Left kidney (tissue), 2 donors: ENCODE measurements around the gene NEMP2. TPM values are rescaled to one million over a fixed set of nuclear protein-coding genes. Genes with fewer than 3 reads are reported as not detected.
"Not testable (repeated sequence)": the region's sequence is repeated elsewhere in the genome, so short reads cannot be mapped to it uniquely, and the experiment has no call there.

Experiments
- DNase-seq: peaks from one replicate; pipeline ENCODE4 v3.0.0-alpha.2; 2013
- polyA plus RNA-seq: library from polyadenylated mRNA; unstranded; fragments of 120-200 nt; gene quantifications from one replicate; pipeline ENCODE4 v1.2.1, GENCODE V29; 2013; ENCODE audit not compliant: insufficient read length

The NEMP2 gene
- polyA plus RNA-seq, 1 donor = 14.5 TPM

DNA sequence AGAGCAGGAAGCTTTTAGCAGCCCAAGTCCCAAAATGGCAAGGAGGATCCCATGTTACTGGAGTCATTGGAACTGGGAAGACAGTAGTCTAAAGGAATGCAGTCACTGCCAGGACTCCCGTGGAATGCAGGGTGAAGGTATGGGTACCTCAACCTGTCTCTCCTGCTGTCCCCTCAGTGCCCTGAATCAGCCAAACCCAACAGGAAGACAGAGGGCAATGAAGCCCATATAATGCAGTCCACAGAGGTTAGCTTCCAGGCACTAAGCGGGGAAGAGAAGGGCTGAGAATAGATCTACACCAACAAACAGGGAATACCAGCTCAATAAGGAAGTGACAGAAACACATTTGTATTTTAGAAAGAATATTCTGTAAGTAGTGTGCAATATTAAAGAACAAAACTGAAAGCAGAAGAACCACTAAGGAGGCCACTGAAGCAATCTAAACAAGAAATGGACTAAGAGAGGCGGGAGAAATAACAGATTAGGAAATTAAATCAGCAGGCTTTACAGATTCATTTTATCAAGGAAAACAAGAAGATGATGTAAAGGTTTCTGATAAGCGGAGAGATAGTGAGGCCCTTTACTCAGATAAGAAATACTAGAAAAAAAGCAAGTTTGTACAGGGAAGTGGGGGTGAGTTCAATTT is 8.3 kb downstream of the NEMP2 start:
- no peak for DNase-seq

- no peak for DNase-seq
These were observed 9.6 kb downstream of the NEMP2 start for GRCh38 chr2:190524928-190525327.

- DNase-seq = no peak
These were observed 14.4 kb downstream of the NEMP2 start for GRCh38 chr2:190519975-190520767.

DNA sequence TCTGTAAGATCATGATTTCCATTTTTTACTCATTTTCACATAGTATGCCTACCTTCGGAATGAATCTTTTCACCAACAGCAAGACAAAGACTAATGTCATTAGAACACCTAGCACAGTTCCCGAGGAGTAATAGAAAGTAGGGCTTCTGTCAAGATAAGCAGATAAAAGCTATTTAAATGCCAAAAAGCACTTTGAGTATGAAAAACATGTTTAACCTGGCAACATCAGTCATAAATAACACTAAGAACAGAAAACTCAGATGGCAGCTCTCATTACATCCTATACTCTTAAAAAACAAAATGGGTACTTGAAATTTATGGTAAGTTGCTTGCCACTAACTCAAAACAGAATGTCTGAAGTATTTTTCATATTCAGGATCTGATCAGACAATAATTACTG is 17.1 kb downstream of the NEMP2 start:
- no peak for DNase-seq

DNA sequence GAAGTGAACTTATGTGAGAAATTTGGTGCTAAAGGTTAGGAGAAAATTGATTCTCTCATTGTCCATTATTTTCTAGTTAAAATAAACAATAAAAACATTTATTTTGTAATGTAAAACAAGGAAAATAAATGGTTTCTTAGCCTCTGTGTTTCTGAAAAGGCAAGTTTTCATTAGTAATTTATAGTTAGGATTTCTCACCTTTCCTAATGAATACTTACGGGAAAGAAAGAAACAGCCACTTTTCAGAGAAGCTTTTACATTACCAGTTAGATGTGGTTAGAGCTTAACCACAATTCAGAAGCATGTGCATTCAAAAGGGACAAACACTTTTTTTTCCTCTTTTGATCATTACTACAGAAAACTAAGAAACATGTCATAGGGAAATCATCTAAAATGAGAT is 18.8 kb downstream of the NEMP2 start:
- no peak for DNase-seq

GRCh38 chr2:190514676-190515075 is 19.8 kb downstream of the NEMP2 start:
- DNase-seq = no peak

DNA sequence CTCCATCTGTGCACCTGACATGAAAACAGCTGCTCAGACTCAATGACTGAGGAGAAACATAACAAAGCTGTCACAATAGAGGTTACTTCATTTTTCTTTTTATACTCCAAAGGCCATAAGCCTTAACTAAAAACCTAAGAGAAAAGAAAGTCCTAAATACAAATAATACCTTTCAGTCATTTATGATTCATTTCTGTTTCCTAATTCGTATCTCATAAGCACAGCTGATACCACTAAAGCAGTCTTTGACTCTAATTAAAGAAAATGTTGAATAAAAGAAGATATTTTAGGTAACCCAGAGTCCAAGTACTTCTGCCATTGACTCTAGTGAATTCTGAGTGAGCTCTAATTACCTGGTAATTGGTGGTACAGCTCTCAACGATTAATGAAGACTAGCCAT is 20.6 kb downstream of the NEMP2 start:
- DNase-seq = no peak

DNA sequence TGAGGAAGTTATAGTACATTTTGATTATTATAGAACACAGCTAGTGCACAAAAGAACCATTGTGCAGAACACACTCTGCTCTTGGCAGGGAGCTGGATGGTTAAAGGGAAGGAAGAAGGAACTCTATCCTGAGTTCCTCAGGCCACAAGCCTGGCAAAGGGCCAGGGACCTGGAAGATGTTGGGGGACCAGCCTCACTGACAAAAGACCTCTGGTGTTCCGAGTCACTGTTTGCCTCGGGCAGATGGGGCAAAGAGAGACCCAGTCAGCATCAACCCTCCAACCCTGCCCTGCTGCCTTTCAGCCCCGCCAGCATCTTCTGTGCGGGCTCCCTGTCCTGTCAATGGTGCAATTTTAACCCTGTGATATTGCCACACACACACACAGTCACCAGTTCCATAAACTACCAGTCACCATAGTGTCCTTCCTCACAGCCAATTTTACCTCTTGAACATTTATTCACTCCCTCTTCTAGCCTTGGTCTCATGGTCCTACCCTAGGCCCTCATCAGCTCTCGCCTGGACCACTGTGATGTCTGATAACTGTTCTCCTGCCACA is 21.9 kb downstream of the NEMP2 start:
- no peak for DNase-seq

DNA sequence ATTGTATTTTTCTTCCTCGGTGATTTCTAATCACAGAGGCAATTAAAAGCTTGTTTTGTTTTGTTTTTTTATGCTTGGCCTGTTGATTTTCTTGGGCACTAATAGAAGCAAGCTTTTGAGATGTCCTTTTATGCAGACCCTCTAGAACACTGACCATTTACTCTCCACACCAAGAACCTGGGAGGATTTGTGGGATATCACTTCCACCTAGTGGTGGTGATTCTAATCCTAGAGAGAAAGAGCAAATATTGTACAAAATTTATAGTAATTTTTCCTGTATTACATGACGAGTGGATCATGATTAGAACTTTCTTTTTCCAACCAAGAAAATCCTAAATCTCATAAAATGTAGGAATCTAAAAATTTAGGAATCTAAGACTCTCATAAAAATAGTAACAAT is 23.4 kb downstream of the NEMP2 start:
- peak; percentile 28 for DNase-seq

GRCh38 chr2:190509895-190510294 is 24.6 kb downstream of the NEMP2 start:
- DNase-seq = not testable (repeated sequence)

- no peak for DNase-seq
These were observed 27.4 kb downstream of the NEMP2 start for GRCh38 chr2:190507135-190507534.

DNA sequence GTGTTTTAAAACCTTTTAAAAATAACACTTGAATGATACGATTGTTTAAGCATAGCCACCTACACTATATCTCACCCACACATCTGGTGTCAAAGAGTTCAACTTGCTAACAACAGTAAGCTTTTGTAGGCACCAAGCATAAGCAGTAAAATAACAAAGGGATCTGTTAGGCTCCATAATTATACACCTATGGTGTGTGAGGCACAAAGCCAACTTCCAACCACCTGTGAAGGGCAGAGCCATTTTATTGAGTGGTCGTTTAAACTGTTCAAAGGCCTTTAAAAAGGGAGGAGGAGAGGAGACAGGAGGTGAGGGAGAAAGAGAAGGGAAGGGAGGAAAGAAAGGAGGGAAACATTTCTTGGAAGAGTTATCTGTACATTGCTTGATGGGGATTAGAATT is 27.9 kb downstream of the NEMP2 start:
- DNase-seq = no peak

- no peak for DNase-seq
These were observed 28.8 kb downstream of the NEMP2 start for GRCh38 chr2:190505696-190506095.

DNA sequence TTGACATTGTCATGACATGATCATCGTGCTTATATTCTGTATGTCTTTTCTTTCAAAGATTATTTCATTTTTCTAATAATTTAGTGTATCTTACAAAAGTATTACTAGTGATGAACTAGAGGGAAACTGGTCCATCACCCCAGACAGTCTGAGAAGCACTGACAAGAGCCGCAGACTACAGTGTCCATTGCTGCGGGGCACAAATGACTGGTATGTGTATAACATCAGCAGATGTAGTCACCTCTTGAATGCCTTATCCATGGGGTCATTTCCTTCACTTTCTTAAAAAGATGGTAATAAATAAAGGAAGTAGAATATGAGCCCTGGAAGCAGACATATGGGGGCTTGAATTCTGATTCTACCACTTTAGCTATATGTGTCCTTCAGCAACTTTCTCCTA is 29.6 kb downstream of the NEMP2 start:
- DNase-seq = no peak

DNA sequence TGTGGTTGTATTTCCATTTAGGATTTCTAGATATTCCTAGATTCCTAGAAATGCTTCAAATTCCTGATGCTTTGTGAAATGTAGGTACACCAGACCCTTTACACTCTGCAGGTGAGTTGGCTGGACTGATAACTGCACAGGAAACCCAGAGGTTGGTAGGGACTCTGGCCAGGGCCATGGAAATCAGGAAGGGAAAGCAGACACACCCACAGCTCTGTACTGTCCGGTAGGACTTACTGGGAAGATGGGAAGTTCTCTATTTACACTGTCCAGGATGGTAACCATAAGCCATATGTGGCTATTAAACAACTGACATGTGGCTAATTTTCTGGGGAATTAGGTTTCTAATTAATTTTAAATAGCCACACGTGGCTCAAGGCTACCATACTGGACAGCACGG is 31.4 kb downstream of the NEMP2 start:
- DNase-seq = no peak

DNA sequence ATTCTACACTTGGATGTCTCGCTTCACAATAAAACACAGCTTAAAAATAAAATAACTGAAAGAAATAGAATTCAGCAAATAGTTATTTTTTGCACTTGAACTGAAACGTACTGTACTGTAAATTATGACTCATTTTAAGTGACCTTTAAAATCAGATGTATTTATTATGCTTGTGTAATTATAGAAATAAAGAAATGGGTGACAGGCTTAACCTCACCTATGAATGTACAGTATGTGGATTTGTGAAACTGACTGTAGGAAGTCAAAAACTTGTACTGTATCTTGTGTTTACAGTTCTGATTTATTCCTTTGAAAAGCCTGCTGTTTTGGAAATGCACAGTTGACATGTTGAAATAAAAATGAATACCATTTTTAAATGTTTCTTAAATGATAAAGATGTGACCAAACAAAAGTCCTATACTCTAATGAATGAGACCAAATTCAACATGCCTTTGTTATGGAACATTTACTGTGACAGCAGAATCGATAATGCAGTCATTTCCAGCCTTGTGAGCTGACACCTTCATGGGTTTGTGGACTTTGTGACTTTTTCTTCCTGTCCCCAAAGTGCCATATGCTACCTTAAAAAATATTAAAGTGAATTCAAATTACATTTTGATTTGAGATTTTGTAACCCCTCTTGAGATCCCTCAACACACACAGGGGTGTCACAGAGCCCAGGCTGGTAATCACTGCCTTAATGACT is 32.7 kb downstream of the NEMP2 start:
- no peak for DNase-seq

DNA sequence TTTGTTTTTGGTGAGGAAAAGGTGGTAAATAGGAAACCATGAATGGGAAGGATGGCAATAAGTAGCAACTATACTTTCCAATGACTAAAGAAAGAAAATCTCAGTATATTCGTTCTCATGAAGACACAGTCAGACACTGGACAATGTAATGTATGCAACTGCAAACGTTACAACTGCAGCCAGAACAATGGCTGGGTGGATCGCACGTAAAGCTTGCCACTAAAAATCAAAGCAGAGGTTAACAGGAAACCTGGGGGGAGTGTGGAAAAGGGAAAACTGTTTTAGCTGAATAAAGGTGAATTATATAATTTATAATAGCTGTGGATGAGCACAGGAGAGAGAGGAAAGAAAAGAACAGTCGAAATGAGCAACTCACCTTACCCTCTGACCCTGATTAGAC is 33.3 kb downstream of the NEMP2 start:
- no peak for DNase-seq

DNA sequence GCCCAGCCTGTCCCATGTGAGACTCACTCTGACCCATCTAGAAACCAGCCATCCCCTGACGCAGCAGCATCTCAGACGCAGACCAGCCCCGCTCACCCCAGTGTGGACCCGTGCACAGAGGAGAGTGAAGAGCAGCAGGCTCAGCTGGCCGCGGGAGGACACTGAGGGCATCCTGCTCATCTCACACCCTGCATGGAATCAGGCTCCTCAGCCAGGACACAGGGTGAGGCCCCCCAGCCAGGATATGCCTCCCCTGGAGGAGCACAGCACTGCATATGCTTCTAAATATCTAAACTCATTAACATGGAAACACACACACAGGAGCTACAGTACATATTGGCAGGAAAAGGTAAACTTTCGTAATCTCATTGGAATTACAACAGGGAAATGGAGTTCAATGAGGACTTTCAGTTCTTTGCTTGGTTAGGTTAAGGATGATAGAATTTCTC is 34.4 kb downstream of the NEMP2 start:
- DNase-seq = no peak

- DNase-seq = no peak
These were observed 35.2 kb downstream of the NEMP2 start for GRCh38 chr2:190499273-190499672.

DNA sequence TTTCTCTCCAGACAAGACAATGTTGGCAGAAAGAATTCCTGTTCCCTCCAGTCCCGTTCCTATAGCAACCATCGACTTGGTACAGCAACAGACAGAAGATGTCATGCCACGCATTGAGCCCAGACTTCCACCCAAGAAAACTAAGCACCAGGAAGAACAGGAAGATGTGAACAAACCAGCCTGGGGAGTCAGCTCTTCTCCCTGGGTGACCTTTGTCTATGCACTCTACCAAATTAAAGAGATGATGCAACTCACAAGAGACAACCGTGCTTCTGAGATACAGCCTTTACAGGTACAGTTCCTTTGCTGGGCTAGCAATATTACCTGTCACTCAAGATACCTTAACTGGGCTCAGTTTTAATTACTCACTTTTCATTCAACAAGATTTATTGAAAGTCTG is 37.1 kb downstream of the NEMP2 start:
- no peak for DNase-seq

DNA sequence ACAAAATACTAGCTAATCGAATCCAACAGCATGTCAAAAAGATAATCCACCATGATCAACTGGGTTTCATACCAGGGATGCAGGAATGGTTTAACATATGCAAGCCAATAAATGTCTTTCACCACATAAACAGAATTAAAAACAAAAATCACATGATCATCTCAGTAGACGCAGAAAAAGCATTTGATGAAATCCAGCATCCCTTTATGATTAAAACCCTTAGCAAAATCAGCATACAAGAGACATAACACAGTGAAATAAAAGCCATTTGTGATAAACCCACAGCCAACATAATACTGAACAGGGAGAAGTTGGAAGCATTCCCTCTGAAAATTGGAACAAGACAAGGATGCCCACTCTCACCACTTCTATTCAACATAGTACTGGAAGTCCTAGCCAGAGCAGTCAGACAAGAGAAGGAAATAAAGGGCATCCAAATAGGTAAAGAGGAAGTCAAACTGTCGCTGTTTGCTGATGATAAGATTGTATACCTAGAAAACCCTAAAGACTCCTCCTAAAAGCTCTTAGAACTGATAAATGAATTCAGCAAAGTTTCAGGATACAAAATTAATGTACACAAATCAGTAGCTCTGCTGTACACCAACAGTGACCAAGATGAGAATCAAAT is 39.8 kb downstream of the NEMP2 start:
- DNase-seq = not testable (repeated sequence)

- no peak for DNase-seq
These were observed 41.4 kb downstream of the NEMP2 start for GRCh38 chr2:190493095-190493494.
